Ovary (tissue), 3 donors: ENCODE results near the gene PSMD5.

Experiments used
- CTCF ChIP-seq, 3 donors: fragments of 450-650 bp in 2 of 3; fragments of 200-600 bp in 1 of 3; IDR thresholded peaks; one replicate each; pipeline versions ENCODE4 v1.5.1 to v1.8.0; 2016 to 2022; ENCODE audit warnings: antibody characterized with exemption in 3 of 3, mild to moderate bottlenecking in 1 of 3
- EP300 ChIP-seq: sonication (generic); formaldehyde crosslinking; IDR thresholded peaks from one replicate; pipeline ENCODE4 v1.6.1; 2017; ENCODE audit warnings: antibody characterized with exemption
- POLR2A ChIP-seq: fragments of 450-650 bp; IDR thresholded peaks from one replicate; pipeline ENCODE4 v1.6.1; 2017; ENCODE audit warnings: antibody characterized with exemption, mild to moderate bottlenecking, moderate library complexity
- donor health status: DM: no; HTN: no; CAD: no.

GRCh38 chr9:120841930-120842684 is 615 bp downstream of the PSMD5 start:
- TF ChIP-seq POLR2A, result no peak
- no peak for TF ChIP-seq CTCF (IDR thresholded peaks at IDR 0.05)
- TF ChIP-seq EP300, result no peak
